NCI-H2081 (cell line): Measurements from ENCODE around the gene SOCS1.
"Not testable (repeated sequence)": the region's sequence is repeated elsewhere in the genome, so short reads cannot be mapped to it uniquely, and the experiment has no call there.

ENCODE experiments used
- DNase-seq, 2 experiments: peaks; one replicate each; lab custom pipeline; 2025; lab: John Stamatoyannopoulos, UW

Gene SOCS1

GRCh38 chr16:11255737-11256660 is at the start of gene SOCS1:
Gene SOCS1, minus strand, starts transcription at chr16:11256204. Its CDS starts 726 bp downstream, at chr16:11255478.
- peak; percentile 65 to 78 for DNase-seq

DNA sequence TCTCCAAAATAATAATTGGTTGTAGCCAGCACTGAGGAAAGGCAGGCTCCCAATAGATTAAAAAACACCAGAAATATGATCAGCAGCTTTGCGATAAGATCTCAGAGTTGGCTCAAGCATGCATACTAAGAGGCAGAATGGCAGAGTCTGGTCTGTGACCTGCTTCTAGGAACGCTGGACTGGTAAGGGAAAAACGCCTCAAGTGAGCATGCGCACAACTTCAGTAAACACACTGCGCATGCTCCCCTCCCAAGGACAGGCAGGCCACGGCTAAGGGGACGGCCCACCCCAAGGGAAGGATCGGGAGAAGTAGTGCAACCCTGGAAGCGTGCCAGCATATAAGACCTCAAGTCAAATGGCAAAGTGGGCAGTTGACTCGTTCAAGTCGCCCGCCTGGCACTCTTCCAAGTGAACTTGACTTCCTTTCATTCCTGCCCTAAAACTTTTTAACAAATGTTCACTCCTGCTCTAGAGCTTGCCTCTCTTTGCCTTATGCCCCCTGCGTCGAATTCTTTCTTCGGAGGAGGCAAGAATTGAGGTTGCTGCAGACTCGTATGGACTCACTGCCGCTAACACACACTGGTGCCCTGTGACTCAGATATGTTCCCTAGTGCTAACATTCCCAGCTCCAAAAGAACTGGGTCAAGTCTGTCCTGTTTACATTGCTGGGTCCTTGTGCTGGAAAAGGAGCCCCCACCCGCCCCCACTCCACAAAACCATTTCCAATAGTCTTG is 47.6 kb upstream of the SOCS1 start:
- DNase-seq, result no peak

- DNase-seq, result peak; percentile 11 to 56
Measured at GRCh38 chr16:11302977-11303376, 47.0 kb upstream of the SOCS1 start.

- no peak for DNase-seq
Measured at GRCh38 chr16:11301645-11302501, 45.9 kb upstream of the SOCS1 start.

DNA sequence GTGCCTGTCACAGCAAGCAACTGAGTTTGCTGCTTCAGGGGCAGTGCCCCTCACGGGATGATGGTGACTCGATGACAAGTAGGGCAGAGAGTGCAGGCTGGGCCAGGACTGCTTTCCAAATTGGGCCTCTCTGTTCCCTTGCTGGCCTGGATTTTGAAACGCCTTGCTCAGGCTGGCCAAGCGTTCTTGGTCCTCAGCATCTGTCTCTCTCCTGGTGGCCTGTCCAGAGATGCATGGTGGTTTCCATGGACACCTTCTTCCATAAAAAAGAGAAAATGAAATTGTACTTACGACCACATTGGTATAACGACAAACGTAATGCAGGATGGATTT is 44.5 kb upstream of the SOCS1 start:
- DNase-seq, result no peak

DNA sequence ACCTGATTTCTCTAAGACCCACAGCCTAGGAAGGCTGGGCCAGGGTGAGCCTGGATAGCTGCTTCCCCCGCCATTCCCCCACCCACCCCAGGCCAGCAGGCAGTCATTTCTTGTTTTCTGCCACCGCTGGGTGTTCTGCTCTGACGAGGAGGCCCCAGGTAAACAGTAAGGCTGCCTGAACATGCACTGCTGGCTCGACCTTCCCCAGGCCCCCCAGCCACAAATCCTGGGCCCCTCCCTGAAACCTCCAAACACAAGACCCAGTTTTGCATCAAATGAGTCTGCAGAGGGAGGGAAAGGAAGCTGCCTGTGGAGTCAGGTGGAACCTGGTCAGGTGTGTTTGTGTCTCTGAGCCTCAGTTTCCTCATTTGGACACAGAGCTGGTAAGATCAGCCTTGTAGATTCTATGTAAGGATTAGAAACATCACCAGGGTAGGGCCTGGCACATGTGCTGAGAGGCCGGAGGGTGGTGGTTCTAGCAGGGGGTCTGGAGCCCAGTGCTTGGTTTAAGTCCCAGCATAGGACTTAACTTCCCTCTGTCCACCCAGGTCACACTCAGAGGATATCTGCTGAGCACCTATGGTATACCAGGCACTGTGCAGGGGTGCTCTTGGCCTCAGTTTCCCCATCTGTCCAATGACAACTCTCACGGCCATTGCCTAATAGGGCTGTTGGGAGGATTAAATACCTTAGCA is 44.0 kb upstream of the SOCS1 start:
- DNase-seq, result no peak

DNA sequence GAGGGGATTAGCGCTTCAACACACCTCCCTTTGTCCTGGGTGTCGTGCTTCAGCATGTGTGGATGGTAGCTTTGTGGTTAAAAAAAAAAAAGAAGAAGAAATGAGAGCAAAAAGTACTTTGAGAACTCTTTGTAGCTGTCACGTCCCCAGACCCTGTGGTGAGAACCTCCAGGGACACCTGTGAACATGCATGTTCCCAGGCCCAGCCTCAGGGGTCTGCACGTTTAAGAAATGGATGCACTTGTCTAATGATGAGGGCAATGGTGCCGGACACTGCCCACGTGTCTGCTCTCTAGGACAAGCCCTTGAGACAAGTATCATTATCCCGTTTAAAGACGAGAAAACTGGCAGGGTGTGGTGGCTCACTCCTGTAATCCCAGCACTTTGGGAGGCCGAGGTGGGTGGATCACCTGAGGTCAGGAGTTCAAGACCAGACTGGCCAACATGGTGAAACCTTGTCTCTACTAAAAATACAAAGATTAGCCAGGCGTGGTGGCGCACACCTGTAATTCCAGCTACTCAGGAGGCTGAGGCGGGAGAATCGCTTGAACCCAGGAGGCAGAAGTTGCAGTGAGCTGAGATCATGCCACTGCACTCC is 43.0 kb upstream of the SOCS1 start:
- DNase-seq, result not testable (repeated sequence)

GRCh38 chr16:11298143-11298900 is 42.3 kb upstream of the SOCS1 start:
- no peak for DNase-seq

GRCh38 chr16:11297492-11298142 is 41.6 kb upstream of the SOCS1 start:
- no peak for DNase-seq

DNA sequence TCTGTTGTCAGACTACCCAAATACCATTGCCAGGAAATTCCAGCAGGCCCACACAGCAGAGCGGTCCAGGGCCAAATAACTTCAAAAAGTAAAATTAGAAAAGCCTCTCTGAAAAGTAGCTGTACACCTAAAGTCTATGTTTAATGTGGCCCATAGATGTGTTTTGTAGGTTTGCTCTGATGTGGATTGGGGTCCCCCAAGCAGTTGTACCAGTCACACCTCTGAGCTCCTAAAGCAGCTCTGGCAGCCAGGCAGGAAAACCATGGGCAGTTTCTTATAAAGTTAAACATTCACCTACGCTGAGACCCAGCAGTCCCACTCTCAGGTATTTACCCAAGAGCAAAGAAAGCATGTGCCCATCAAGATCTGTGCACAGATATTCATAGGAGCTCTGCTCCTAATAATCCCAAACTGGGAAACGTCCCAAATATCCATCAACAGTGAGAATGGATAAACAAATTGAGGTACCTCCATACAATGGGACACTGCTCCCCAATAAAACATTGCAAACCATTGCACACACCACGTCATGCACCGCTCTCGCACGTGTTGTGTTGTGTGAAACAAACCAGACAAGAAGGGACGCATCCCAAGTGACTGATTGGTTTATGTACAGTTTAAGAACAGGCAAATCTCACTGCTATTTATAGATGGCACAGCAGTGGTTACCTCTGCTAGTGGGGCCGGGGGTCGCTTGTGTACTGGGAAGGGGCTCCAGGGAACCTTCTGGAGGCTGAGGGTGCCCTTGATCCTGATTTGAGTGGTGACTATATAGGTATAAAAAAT is 40.9 kb upstream of the SOCS1 start:
- DNase-seq, result no peak

- no peak for DNase-seq
Measured at GRCh38 chr16:11296351-11296705, 40.3 kb upstream of the SOCS1 start.

DNA sequence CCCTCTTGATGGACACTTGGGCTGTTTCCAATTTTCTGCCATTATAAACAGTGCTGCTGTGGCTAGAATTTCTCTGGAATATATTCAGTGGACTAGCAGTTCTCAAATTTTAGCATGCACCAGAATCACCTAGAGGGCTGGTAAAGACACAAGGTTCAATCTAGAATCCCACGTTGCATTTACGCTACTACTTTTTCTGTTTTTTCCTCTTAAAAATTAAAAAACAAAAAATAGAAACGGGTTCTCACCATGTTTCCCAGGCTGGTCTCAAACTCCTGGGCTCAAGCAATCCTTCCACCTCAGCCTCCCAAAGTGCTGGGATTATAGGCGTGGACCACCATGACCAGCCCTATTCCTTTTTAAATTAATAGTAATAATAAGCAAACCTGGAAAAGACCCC is 39.7 kb upstream of the SOCS1 start:
- DNase-seq, result no peak

- no peak for DNase-seq
Measured at GRCh38 chr16:11292076-11292748, 36.2 kb upstream of the SOCS1 start.

- DNase-seq, result no peak
Measured at GRCh38 chr16:11291091-11291703, 35.2 kb upstream of the SOCS1 start.

DNA sequence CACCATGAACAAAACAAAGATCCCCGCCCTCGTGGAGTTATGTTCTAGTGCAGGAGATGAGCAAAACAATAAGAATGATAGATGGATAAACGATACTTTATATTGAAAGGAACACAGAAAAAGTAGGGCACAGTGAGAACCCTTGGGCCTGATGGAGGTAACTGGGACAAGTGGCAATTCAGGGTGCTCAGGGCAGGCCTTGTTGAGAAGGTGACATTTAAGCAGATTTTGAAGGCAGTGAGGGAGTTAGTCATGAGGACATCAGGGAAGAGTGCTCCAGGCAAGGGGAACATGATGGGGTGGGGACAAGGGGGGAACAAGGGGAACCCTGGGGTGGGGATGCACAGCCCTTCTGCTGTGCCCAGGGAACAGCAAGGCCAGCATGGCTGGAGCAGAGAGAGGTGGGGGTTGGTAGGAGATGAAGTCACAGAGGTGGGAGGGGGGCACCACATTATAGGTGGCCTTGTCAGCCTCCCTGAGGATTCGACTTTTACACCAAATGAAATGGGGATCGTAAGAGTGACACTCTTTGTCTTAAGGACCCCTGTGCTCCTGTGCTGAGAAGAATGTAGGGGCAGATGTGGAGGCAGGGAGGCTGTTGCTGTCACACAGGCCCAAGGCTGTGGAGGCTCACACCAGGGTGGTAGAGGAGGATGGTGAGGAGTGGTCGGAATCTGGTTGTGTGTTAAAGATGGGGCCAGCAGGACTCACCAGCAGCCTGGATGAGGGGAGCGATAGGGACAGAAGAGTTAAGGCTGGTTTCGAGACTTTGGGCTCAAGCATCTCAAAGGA is 34.3 kb upstream of the SOCS1 start:
- DNase-seq, result no peak

DNA sequence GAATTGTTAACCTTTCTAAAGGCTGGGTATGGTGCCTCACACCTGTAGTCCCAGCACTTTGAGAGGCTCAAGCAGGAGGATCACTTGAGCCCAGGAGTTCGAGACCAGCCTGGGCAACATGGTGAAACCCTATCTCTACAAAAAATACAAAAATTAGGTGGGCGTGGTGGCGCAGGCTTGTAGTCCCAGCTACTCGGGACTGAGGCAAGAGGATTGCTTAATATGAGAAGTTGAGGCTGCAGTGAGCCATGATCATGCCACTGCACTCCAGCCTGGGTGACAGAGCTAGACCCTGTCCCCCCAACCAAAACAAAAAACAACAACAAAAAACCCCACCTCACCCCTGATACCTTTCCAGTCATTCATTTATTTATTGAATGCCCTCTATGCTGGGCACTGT is 33.7 kb upstream of the SOCS1 start:
- not testable (repeated sequence) for DNase-seq

DNA sequence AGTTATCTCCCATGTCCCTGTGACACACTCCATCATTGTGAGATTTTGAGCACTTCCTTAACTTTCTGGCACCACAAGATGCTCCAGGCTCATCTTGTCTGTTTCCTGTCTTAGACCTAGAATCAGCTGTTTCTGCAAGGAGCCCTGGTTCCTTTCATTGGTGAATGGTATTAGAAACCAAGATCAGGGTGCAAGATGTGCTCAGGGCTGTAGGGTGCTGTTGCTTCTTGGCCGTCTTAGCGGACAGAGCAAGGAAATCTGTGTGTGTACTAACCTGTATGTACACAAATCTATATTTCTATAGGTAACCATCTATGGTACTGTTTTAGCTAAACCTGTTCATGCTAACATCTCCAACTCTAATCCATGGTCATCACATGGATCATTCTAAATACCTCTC is 33.2 kb upstream of the SOCS1 start:
- no peak for DNase-seq
